GM21717 (cell line): ENCODE results near the gene ABTB1.

Source experiments
- ATAC-seq: cut with Tn5 transposase; IDR thresholded peaks from one replicate; pipeline ENCODE4 v1.9.1; 2021; ENCODE audit warnings: mild to moderate bottlenecking, moderate library complexity; ENCODE audit not compliant: unreplicated experiment

Gene ABTB1

GRCh38 chr3:127686512-127686894 is 13.8 kb downstream of the ABTB1 start:
- no peak for ATAC-seq

GRCh38 chr3:127687228-127687737 is 14.5 kb downstream of the ABTB1 start:
- ATAC-seq = no peak

- ATAC-seq = no peak
Observed at GRCh38 chr3:127688022-127688415, 15.3 kb downstream of the ABTB1 start.

GRCh38 chr3:127688416-127689265 is 15.9 kb downstream of the ABTB1 start:
- ATAC-seq = no peak

GRCh38 chr3:127689266-127689860 is 16.6 kb downstream of the ABTB1 start:
- ATAC-seq = no peak

- no peak for ATAC-seq
Observed at GRCh38 chr3:127690106-127690505, 17.4 kb downstream of the ABTB1 start.

GRCh38 chr3:127690823-127691452 is 18.2 kb downstream of the ABTB1 start:
- no peak for ATAC-seq

GRCh38 chr3:127691489-127691888 is 18.7 kb downstream of the ABTB1 start:
- no peak for ATAC-seq

- ATAC-seq = no peak
Observed at GRCh38 chr3:127691974-127692373, 19.2 kb downstream of the ABTB1 start.

- no peak for ATAC-seq
Observed at GRCh38 chr3:127692501-127693335, 20.0 kb downstream of the ABTB1 start.

GRCh38 chr3:127693336-127693843 is 20.6 kb downstream of the ABTB1 start:
- no peak for ATAC-seq

- ATAC-seq = no peak
Observed at GRCh38 chr3:127694467-127695215, 21.9 kb downstream of the ABTB1 start.

- ATAC-seq = peak; percentile 63
Observed at GRCh38 chr3:127697551-127698240, 24.9 kb downstream of the ABTB1 start.

GRCh38 chr3:127698286-127698685 is 25.5 kb downstream of the ABTB1 start:
- no peak for ATAC-seq

GRCh38 chr3:127698691-127699415 is 26.1 kb downstream of the ABTB1 start:
- ATAC-seq = no peak

GRCh38 chr3:127699416-127700300 is 26.9 kb downstream of the ABTB1 start:
- no peak for ATAC-seq

- no peak for ATAC-seq
Observed at GRCh38 chr3:127700406-127700805, 27.7 kb downstream of the ABTB1 start.
